Measurements from ENCODE around the gene CNBP. TPM values are rescaled to one million over a fixed set of nuclear protein-coding genes. Genes with fewer than 3 reads are reported as not detected.

The CNBP gene
- total RNA-seq (100 to 1,000 TPM; 296 to 804 (median 483) TPM), polyA plus RNA-seq (100 to 1,000 TPM; 373 to 465 (median 424) TPM)
- long read RNA-seq, donor 1, transcript CNBP-201 (5 exons, 1,664 nt): major isoform, 61 of 155 reads
- long read RNA-seq, donor 1, transcript CNBP-208 (5 exons, 1,549 nt): minor isoform, 8 of 155 reads
- long read RNA-seq, donor 1, transcript CNBP-204 (5 exons, 1,641 nt): minor isoform, 19 of 155 reads
- long read RNA-seq, donor 1, transcript CNBP-207 (5 exons, 1,626 nt): minor isoform, 49 of 155 reads
- long read RNA-seq, donor 1, partial matches to known transcripts: 0 of 155 reads
- long read RNA-seq, donor 1, other reads (novel, unspliced or antisense): 16 of 155 reads
- long read RNA-seq, donor 2, transcript CNBP-208 (5 exons, 1,549 nt): minor isoform, 5 of 114 reads
- long read RNA-seq, donor 2, transcript CNBP-201 (5 exons, 1,664 nt): major isoform, 52 of 114 reads
- long read RNA-seq, donor 2, transcript CNBP-204 (5 exons, 1,641 nt): minor isoform, 8 of 114 reads
- long read RNA-seq, donor 2, transcript CNBP-207 (5 exons, 1,626 nt): minor isoform, 32 of 114 reads
- long read RNA-seq, donor 2, partial matches to known transcripts: 0 of 114 reads
- long read RNA-seq, donor 2, other reads (novel, unspliced or antisense): 13 of 114 reads
- long read RNA-seq, donor 3, transcript CNBP-207 (5 exons, 1,626 nt): minor isoform, 37 of 114 reads
- long read RNA-seq, donor 3, transcript CNBP-201 (5 exons, 1,664 nt): major isoform, 43 of 114 reads
- long read RNA-seq, donor 3, transcript CNBP-204 (5 exons, 1,641 nt): minor isoform, 9 of 114 reads
- long read RNA-seq, donor 3, partial matches to known transcripts: 0 of 114 reads
- long read RNA-seq, donor 3, other reads (novel, unspliced or antisense): 17 of 114 reads
- long read RNA-seq, donor 4, transcript CNBP-208 (5 exons, 1,549 nt): minor isoform, 17 of 622 reads
- long read RNA-seq, donor 4, transcript CNBP-207 (5 exons, 1,626 nt): major isoform, 214 of 622 reads
- long read RNA-seq, donor 4, transcript CNBP-201 (5 exons, 1,664 nt): minor isoform, 171 of 622 reads
- long read RNA-seq, donor 4, transcript CNBP-204 (5 exons, 1,641 nt): minor isoform, 76 of 622 reads
- long read RNA-seq, donor 4, partial matches to known transcripts: 7 of 622 reads
- long read RNA-seq, donor 4, other reads (novel, unspliced or antisense): 127 of 622 reads
- long read RNA-seq, donor 5, transcript CNBP-208 (5 exons, 1,549 nt): minor isoform, 20 of 763 reads
- long read RNA-seq, donor 5, transcript CNBP-207 (5 exons, 1,626 nt): major isoform, 249 of 763 reads
- long read RNA-seq, donor 5, transcript CNBP-204 (5 exons, 1,641 nt): minor isoform, 90 of 763 reads
- long read RNA-seq, donor 5, transcript CNBP-201 (5 exons, 1,664 nt): minor isoform, 244 of 763 reads
- long read RNA-seq, donor 5, partial matches to known transcripts: 6 of 763 reads
- long read RNA-seq, donor 5, other reads (novel, unspliced or antisense): 140 of 763 reads
- long read RNA-seq, donor 6, transcript CNBP-207 (5 exons, 1,626 nt): major isoform, 139 of 391 reads
- long read RNA-seq, donor 6, transcript CNBP-204 (5 exons, 1,641 nt): minor isoform, 36 of 391 reads
- long read RNA-seq, donor 6, transcript CNBP-208 (5 exons, 1,549 nt): minor isoform, 17 of 391 reads
- long read RNA-seq, donor 6, transcript CNBP-201 (5 exons, 1,664 nt): minor isoform, 100 of 391 reads
- long read RNA-seq, donor 6, partial matches to known transcripts: 6 of 391 reads
- long read RNA-seq, donor 6, other reads (novel, unspliced or antisense): 83 of 391 reads
- long read RNA-seq, donor 7, transcript CNBP-201 (5 exons, 1,664 nt): minor isoform, 26 of 81 reads
- long read RNA-seq, donor 7, transcript CNBP-207 (5 exons, 1,626 nt): major isoform, 31 of 81 reads
- long read RNA-seq, donor 7, transcript CNBP-204 (5 exons, 1,641 nt): minor isoform, 8 of 81 reads
- long read RNA-seq, donor 7, partial matches to known transcripts: 0 of 81 reads
- long read RNA-seq, donor 7, other reads (novel, unspliced or antisense): 9 of 81 reads
- long read RNA-seq, donor 8, transcript CNBP-208 (5 exons, 1,549 nt): minor isoform, 7 of 262 reads
- long read RNA-seq, donor 8, transcript CNBP-204 (5 exons, 1,641 nt): minor isoform, 27 of 262 reads
- long read RNA-seq, donor 8, transcript CNBP-201 (5 exons, 1,664 nt): minor isoform, 79 of 262 reads
- long read RNA-seq, donor 8, transcript CNBP-207 (5 exons, 1,626 nt): major isoform, 86 of 262 reads
- long read RNA-seq, donor 8, partial matches to known transcripts: 16 of 262 reads
- long read RNA-seq, donor 8, other reads (novel, unspliced or antisense): 38 of 262 reads
- long read RNA-seq, donor 9, transcript CNBP-201 (5 exons, 1,664 nt): minor isoform, 49 of 150 reads
- long read RNA-seq, donor 9, transcript CNBP-204 (5 exons, 1,641 nt): minor isoform, 18 of 150 reads
- long read RNA-seq, donor 9, transcript CNBP-207 (5 exons, 1,626 nt): major isoform, 55 of 150 reads
- long read RNA-seq, donor 9, partial matches to known transcripts: 7 of 150 reads
- long read RNA-seq, donor 9, other reads (novel, unspliced or antisense): 11 of 150 reads
- long read RNA-seq, donor 10, transcript CNBP-204 (5 exons, 1,641 nt): minor isoform, 13 of 80 reads
- long read RNA-seq, donor 10, transcript CNBP-201 (5 exons, 1,664 nt): minor isoform, 18 of 80 reads
- long read RNA-seq, donor 10, transcript CNBP-207 (5 exons, 1,626 nt): major isoform, 23 of 80 reads
- long read RNA-seq, donor 10, partial matches to known transcripts: 14 of 80 reads
- long read RNA-seq, donor 10, other reads (novel, unspliced or antisense): 8 of 80 reads

DNA sequence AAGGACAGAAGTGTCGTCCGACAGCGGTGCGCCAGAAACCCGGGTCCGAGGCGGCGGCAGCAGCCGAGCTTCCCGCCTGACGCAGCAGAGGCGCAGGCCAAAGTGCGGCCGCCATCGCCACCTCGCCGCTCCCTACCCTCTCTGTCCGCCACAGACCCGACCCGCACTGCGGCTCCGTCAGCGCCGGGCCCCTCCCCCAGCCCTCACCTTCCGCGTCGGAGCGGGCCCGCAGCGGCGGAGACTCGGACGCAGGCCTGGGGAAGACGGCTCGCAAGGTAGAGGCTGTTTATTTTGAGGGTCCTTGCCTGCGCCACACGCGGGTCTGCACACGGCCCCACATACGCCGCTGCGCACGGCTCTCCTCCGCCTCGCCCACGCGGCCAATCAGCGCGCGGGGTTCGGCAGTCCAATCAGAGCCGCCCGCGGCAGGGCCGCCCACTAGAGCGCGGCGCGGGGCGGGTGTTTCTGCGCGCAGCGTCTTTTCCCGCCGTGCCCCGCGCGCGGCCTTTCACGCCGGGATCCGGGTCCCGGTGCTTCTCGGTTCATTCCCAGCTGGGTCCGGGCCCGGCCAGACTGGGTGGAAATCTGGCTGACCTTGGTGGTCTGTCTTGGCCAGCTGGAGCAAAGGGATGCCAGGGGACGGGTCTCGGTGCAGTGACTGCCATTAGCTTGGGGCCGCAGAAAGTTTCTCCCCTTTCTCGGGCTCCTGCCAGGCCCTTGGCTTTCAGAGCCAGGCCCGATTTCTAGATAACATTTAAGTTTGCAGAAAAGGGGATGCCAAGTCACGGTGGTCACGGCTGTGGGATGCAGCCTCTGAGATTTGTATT lies at the start of gene CNBP:
Gene CNBP, minus strand, starts transcription at position 328 of the 827 bp plus-strand sequence. CDS start 12,139 bp downstream, outside the sequence.
- peaks cover 0 to 5% of the 10 kb centered on the region in 2 donors for H3K36me3 ChIP-seq (replicated peaks in 1 of 2)
- H3K27ac ChIP-seq: peak within 1 kb of the TSS; percentile 96 to 99 (median 99)
- H3K4me3 ChIP-seq: peak within 1 kb of the TSS; percentile 82 to 100 (median 92)
- TF ChIP-seq CTCF (IDR thresholded peaks at IDR 0.05) (no peak), POLR2A (IDR thresholded peaks at IDR 0.05) (peak; percentile 94 to 99)
- H3K27me3 ChIP-seq: no peaks in the 10 kb centered on the region
- H3K9me3 ChIP-seq (replicated peaks in 1 of 3): no peaks in the 10 kb centered on the region
- peaks cover 35 to 58% of the 10 kb centered on the region in 2 donors for H3K4me1 ChIP-seq (replicated peaks in 1 of 2)
- intact Hi-C loops (cut with DNase I): loop anchor here in 1 of 2 donors (5.0 kb wide), 1 partner anchor 64 kb away; the partner anchor contains the start of gene COPG1
- peak; percentile 92 to 96 (median 94) for DNase-seq
- WGBS, 4 donors: 0 to 1% (median 1%) methylated on average over 13 to 83 of the region's 83 CpGs

- 79 to 84% (median 82%) methylated on average over 10 of the region's 10 CpGs for WGBS, 4 donors
These were observed 47.8 kb upstream of the CNBP start for GRCh38 chr3:129231331-129232119.

More at GRCh38 chr3:129231331-129232119, 47.8 kb upstream of the CNBP start:
- Histone ChIP-seq H3K36me3 (replicated peaks in 1 of 2) (no peaks in the 10 kb centered on the region), H3K27ac (peak overlapping the region in 2 of 5 donors; percentile 64 to 87), H3K27me3 (no peaks in the 10 kb centered on the region), H3K4me3 (no peak overlapping the region), H3K4me1 (replicated peaks in 1 of 2) (peaks cover 25 to 43% of the 10 kb centered on the region in 2 donors), H3K9me3 (replicated peaks in 1 of 3) (no peaks in the 10 kb centered on the region)
- no peak for TF ChIP-seq POLR2A (IDR thresholded peaks at IDR 0.05)
- no peak for TF ChIP-seq CTCF (IDR thresholded peaks at IDR 0.05)
- DNase-seq: no peak
- intact Hi-C loops (cut with DNase I): no loop called here
